ENCODE results near the gene CALML6. TPM values are rescaled to one million over a fixed set of nuclear protein-coding genes. Genes with fewer than 3 reads are reported as not detected.

The CALML6 gene
- polyA plus RNA-seq, 2 donors, result 0.22 to 0.83 TPM

- H3K4me1 ChIP-seq (ENCODE audit: control insufficient read depth in 2 of 2, insufficient read depth in 2 of 2, low read length in 1 of 2), result peaks cover 0 to 21% of the 10 kb centered on the region in 2 donors
- WGBS, 2 donors, result 42 to 52% methylated on average over 43 to 46 of the region's 46 CpGs
- no peaks in the 10 kb centered on the region for H3K9me3 ChIP-seq (ENCODE audit: control insufficient read depth in 2 of 2, insufficient read depth in 1 of 2, low read depth in 1 of 2, low read length in 1 of 2)
- H3K27me3 ChIP-seq (ENCODE audit: control insufficient read depth in 1 of 2, insufficient read depth in 2 of 2, low read length in 2 of 2), result no peaks in the 10 kb centered on the region
- H3K36me3 ChIP-seq (ENCODE audit: control insufficient read depth in 2 of 2, insufficient read depth in 2 of 2, low read length in 1 of 2), result no peaks in the 10 kb centered on the region
- no peak overlapping the region for H3K27ac ChIP-seq (ENCODE audit: low read depth in 2 of 2, low read length in 1 of 2)
- peak overlapping the region; percentile 42 to 52 for H3K4me3 ChIP-seq (ENCODE audit: low read depth in 1 of 2, low read length in 2 of 2)
These were observed 3.2 kb downstream of the CALML6 start for GRCh38 chr1:1917995-1918900.

- 1% methylated on average over 33 to 44 of the region's 44 CpGs for WGBS, 2 donors
These were observed 3.8 kb downstream of the CALML6 start, which contains the start of gene TMEM52 for GRCh38 chr1:1918901-1919303. Gene TMEM52 (minus strand): TSS chr1:1919279. CDS start chr1:1919265, 14 bp downstream.

GRCh38 chr1:1919304-1920056 is 4.4 kb downstream of the CALML6 start:
- peaks cover under 1 to 20% of the 10 kb centered on the region in 2 donors for H3K4me1 ChIP-seq (ENCODE audit: control insufficient read depth in 2 of 2, insufficient read depth in 2 of 2, low read length in 1 of 2)
- H3K36me3 ChIP-seq (ENCODE audit: control insufficient read depth in 2 of 2, insufficient read depth in 2 of 2, low read length in 1 of 2), result no peaks in the 10 kb centered on the region
- no peaks in the 10 kb centered on the region for H3K9me3 ChIP-seq (ENCODE audit: control insufficient read depth in 2 of 2, insufficient read depth in 1 of 2, low read depth in 1 of 2, low read length in 1 of 2)
- WGBS, 2 donors, result 9 to 12% methylated on average over 53 to 62 of the region's 62 CpGs
- peak overlapping the region; percentile 24 to 72 for H3K27ac ChIP-seq (ENCODE audit: low read depth in 2 of 2, low read length in 1 of 2)
- H3K27me3 ChIP-seq (ENCODE audit: control insufficient read depth in 1 of 2, insufficient read depth in 2 of 2, low read length in 2 of 2), result no peaks in the 10 kb centered on the region
- peak overlapping the region; percentile 42 to 52 for H3K4me3 ChIP-seq (ENCODE audit: low read depth in 1 of 2, low read length in 2 of 2)

More at GRCh38 chr1:1918901-1919303, 3.8 kb downstream of the CALML6 start, which contains the start of gene TMEM52:
- peak within 1 kb of the TSS; percentile 24 to 72 for H3K27ac ChIP-seq (ENCODE audit: low read depth in 2 of 2, low read length in 1 of 2)
- no peaks in the 10 kb centered on the region for H3K27me3 ChIP-seq (ENCODE audit: control insufficient read depth in 1 of 2, insufficient read depth in 2 of 2, low read length in 2 of 2)
- H3K4me1 ChIP-seq (ENCODE audit: control insufficient read depth in 2 of 2, insufficient read depth in 2 of 2, low read length in 1 of 2), result peaks cover 0 to 21% of the 10 kb centered on the region in 2 donors
- H3K4me3 ChIP-seq (ENCODE audit: low read depth in 1 of 2, low read length in 2 of 2), result peak within 1 kb of the TSS; percentile 42 to 52
- H3K9me3 ChIP-seq (ENCODE audit: control insufficient read depth in 2 of 2, insufficient read depth in 1 of 2, low read depth in 1 of 2, low read length in 1 of 2), result no peaks in the 10 kb centered on the region
- no peaks in the 10 kb centered on the region for H3K36me3 ChIP-seq (ENCODE audit: control insufficient read depth in 2 of 2, insufficient read depth in 2 of 2, low read length in 1 of 2)

- Histone ChIP-seq H3K4me1 (ENCODE audit: control insufficient read depth in 2 of 2, insufficient read depth in 2 of 2, low read length in 1 of 2) (peaks cover 3 to 16% of the 10 kb centered on the region in 2 donors), H3K27me3 (ENCODE audit: control insufficient read depth in 1 of 2, insufficient read depth in 2 of 2, low read length in 2 of 2) (no peaks in the 10 kb centered on the region), H3K27ac (ENCODE audit: low read depth in 2 of 2, low read length in 1 of 2) (peak overlapping the region; percentile 5 to 72), H3K9me3 (ENCODE audit: control insufficient read depth in 2 of 2, insufficient read depth in 1 of 2, low read depth in 1 of 2, low read length in 1 of 2) (peaks cover 0 to 2% of the 10 kb centered on the region in 2 donors), H3K36me3 (ENCODE audit: control insufficient read depth in 2 of 2, insufficient read depth in 2 of 2, low read length in 1 of 2) (no peaks in the 10 kb centered on the region), H3K4me3 (ENCODE audit: low read depth in 1 of 2, low read length in 2 of 2) (no peak overlapping the region)
- WGBS, 2 donors, result 82 to 86% methylated on average over 6 of the region's 6 CpGs
These were observed 5.1 kb downstream of the CALML6 start for GRCh38 chr1:1920057-1920607.

- 85 to 89% methylated on average over 27 of the region's 27 CpGs for WGBS, 2 donors
- peaks cover 0 to 2% of the 10 kb centered on the region in 2 donors for H3K9me3 ChIP-seq (ENCODE audit: control insufficient read depth in 2 of 2, insufficient read depth in 1 of 2, low read depth in 1 of 2, low read length in 1 of 2)
- H3K4me1 ChIP-seq (ENCODE audit: control insufficient read depth in 2 of 2, insufficient read depth in 2 of 2, low read length in 1 of 2), result peaks cover 3 to 16% of the 10 kb centered on the region in 2 donors
- H3K27ac ChIP-seq (ENCODE audit: low read depth in 2 of 2, low read length in 1 of 2), result no peak overlapping the region
- H3K4me3 ChIP-seq (ENCODE audit: low read depth in 1 of 2, low read length in 2 of 2), result no peak overlapping the region
- no peaks in the 10 kb centered on the region for H3K27me3 ChIP-seq (ENCODE audit: control insufficient read depth in 1 of 2, insufficient read depth in 2 of 2, low read length in 2 of 2)
- H3K36me3 ChIP-seq (ENCODE audit: control insufficient read depth in 2 of 2, insufficient read depth in 2 of 2, low read length in 1 of 2), result no peaks in the 10 kb centered on the region
These were observed 5.8 kb downstream of the CALML6 start for GRCh38 chr1:1920608-1921458.

GRCh38 chr1:1921459-1921862 is 6.4 kb downstream of the CALML6 start:
- peaks cover 3 to 14% of the 10 kb centered on the region in 2 donors for H3K4me1 ChIP-seq (ENCODE audit: control insufficient read depth in 2 of 2, insufficient read depth in 2 of 2, low read length in 1 of 2)
- H3K27me3 ChIP-seq (ENCODE audit: control insufficient read depth in 1 of 2, insufficient read depth in 2 of 2, low read length in 2 of 2), result no peaks in the 10 kb centered on the region
- no peaks in the 10 kb centered on the region for H3K36me3 ChIP-seq (ENCODE audit: control insufficient read depth in 2 of 2, insufficient read depth in 2 of 2, low read length in 1 of 2)
- H3K9me3 ChIP-seq (ENCODE audit: control insufficient read depth in 2 of 2, insufficient read depth in 1 of 2, low read depth in 1 of 2, low read length in 1 of 2), result peaks cover 0 to 2% of the 10 kb centered on the region in 2 donors
- WGBS, 2 donors, result 86 to 87% methylated on average over 6 of the region's 6 CpGs
- no peak overlapping the region for H3K27ac ChIP-seq (ENCODE audit: low read depth in 2 of 2, low read length in 1 of 2)
- no peak overlapping the region for H3K4me3 ChIP-seq (ENCODE audit: low read depth in 1 of 2, low read length in 2 of 2)

- 91 to 93% methylated on average over 16 of the region's 16 CpGs for WGBS, 2 donors
- Histone ChIP-seq H3K9me3 (ENCODE audit: control insufficient read depth in 2 of 2, insufficient read depth in 1 of 2, low read depth in 1 of 2, low read length in 1 of 2) (peaks cover 0 to 2% of the 10 kb centered on the region in 2 donors), H3K4me3 (ENCODE audit: low read depth in 1 of 2, low read length in 2 of 2) (no peak overlapping the region), H3K27ac (ENCODE audit: low read depth in 2 of 2, low read length in 1 of 2) (no peak overlapping the region), H3K4me1 (ENCODE audit: control insufficient read depth in 2 of 2, insufficient read depth in 2 of 2, low read length in 1 of 2) (peaks cover 3 to 14% of the 10 kb centered on the region in 2 donors), H3K27me3 (ENCODE audit: control insufficient read depth in 1 of 2, insufficient read depth in 2 of 2, low read length in 2 of 2) (no peaks in the 10 kb centered on the region), H3K36me3 (ENCODE audit: control insufficient read depth in 2 of 2, insufficient read depth in 2 of 2, low read length in 1 of 2) (no peaks in the 10 kb centered on the region)
These were observed 7.0 kb downstream of the CALML6 start for GRCh38 chr1:1921901-1922701.

- WGBS, 2 donors, result 80 to 87% methylated on average over 6 of the region's 6 CpGs
- Histone ChIP-seq H3K4me1 (ENCODE audit: control insufficient read depth in 2 of 2, insufficient read depth in 2 of 2, low read length in 1 of 2) (peaks cover 3 to 14% of the 10 kb centered on the region in 2 donors), H3K27me3 (ENCODE audit: control insufficient read depth in 1 of 2, insufficient read depth in 2 of 2, low read length in 2 of 2) (no peaks in the 10 kb centered on the region)
These were observed 7.6 kb downstream of the CALML6 start for GRCh38 chr1:1922702-1922955.

More at GRCh38 chr1:1922702-1922955, 7.6 kb downstream of the CALML6 start:
- Histone ChIP-seq H3K36me3 (ENCODE audit: control insufficient read depth in 2 of 2, insufficient read depth in 2 of 2, low read length in 1 of 2) (no peaks in the 10 kb centered on the region), H3K9me3 (ENCODE audit: control insufficient read depth in 2 of 2, insufficient read depth in 1 of 2, low read depth in 1 of 2, low read length in 1 of 2) (peaks cover 0 to 2% of the 10 kb centered on the region in 2 donors), H3K27ac (ENCODE audit: low read depth in 2 of 2, low read length in 1 of 2) (no peak overlapping the region), H3K4me3 (ENCODE audit: low read depth in 1 of 2, low read length in 2 of 2) (no peak overlapping the region)
